DND-41 (cell line): Measurements from ENCODE around the gene SNX14.
A peak's percentile ranks its signal among the peaks of the same experiment; 100 is the strongest.

ENCODE experiments used
- ATAC-seq: fragments of 200-7000 bp; cut with Tn5 transposase; 3 replicates; pipeline ENCODE4 v1.9.1; 2021; ENCODE audit warnings: low read depth; ENCODE audit not compliant: insufficient read depth
- DNase-seq: peaks from one replicate; pipeline ENCODE4 v3.0.0-alpha.2; 2020
- H2AFZ ChIP-seq: 2 replicates; pipeline ENCODE4 v1.6.0; 2012; ENCODE audit warnings: low read depth, low read length
- H3K27ac ChIP-seq: 2 replicates; pipeline ENCODE4 v1.5.1; 2012; ENCODE audit warnings: low read length, inconsistent platforms
- H3K27me3 ChIP-seq: fragments of 200-600 bp; sonication (generic); 2 replicates; pipeline ENCODE4 v1.6.0; 2012; ENCODE audit warnings: low read length, mild to moderate bottlenecking, inconsistent platforms; ENCODE audit not compliant: insufficient read depth, poor library complexity
- H3K36me3 ChIP-seq: 2 replicates; pipeline ENCODE4 v1.5.1; 2012; ENCODE audit warnings: low read length, inconsistent platforms; ENCODE audit not compliant: insufficient read depth
- H3K4me1 ChIP-seq: 2 replicates; pipeline ENCODE4 v1.5.1; 2012; ENCODE audit warnings: mild to moderate bottlenecking, low read length; ENCODE audit not compliant: insufficient read depth
- H3K4me2 ChIP-seq: 2 replicates; pipeline ENCODE4 v1.6.0; 2012; ENCODE audit warnings: mild to moderate bottlenecking, moderate library complexity, low read length, inconsistent platforms; ENCODE audit not compliant: insufficient read depth
- H3K4me3 ChIP-seq, 2 experiments: fragments of 200-600 bp in 1 of 2; shearing (Covaris generic) in 1 of 2; 2 replicates each; pipeline ENCODE4 v1.5.1; 2012 to 2016; ENCODE audit warnings: inconsistent platforms in 2 of 2, low read length in 2 of 2, mild to moderate bottlenecking in 2 of 2, low read depth in 1 of 2, moderate library complexity in 1 of 2
- H3K79me2 ChIP-seq: 2 replicates; pipeline ENCODE4 v1.6.0; 2012; ENCODE audit warnings: low read length, inconsistent platforms; ENCODE audit not compliant: insufficient read depth
- H3K9ac ChIP-seq: 2 replicates; pipeline ENCODE4 v1.6.0; 2012; ENCODE audit warnings: low read depth, mild to moderate bottlenecking, inconsistent platforms, low read length, moderate library complexity
- H3K9me3 ChIP-seq: 2 replicates; pipeline ENCODE4 v1.5.1; 2012; ENCODE audit warnings: low read length, moderate library complexity, mild to moderate bottlenecking, inconsistent platforms; ENCODE audit not compliant: insufficient read depth, severe bottlenecking
- H4K20me1 ChIP-seq: 2 replicates; pipeline ENCODE4 v1.6.0; 2012; ENCODE audit warnings: low read length; ENCODE audit not compliant: insufficient read depth
- EZH2 ChIP-seq: IDR thresholded peaks from 3 replicates; pipeline ENCODE4 v1.6.1; 2012; ENCODE audit warnings: borderline replicate concordance, low read depth, mild to moderate bottlenecking, moderate library complexity, low read length, inconsistent platforms; ENCODE audit not compliant: severe bottlenecking
- TF ChIP-seq, protein P1 (sequence below): IDR thresholded peaks from 2 replicates; pipeline ENCODE4 v1.5.1; 2012; ENCODE audit warnings: borderline replicate concordance, low read length, moderate library complexity, mild to moderate bottlenecking; ENCODE audit not compliant: poor library complexity, severe bottlenecking; ENCODE audit errors: extremely low read depth

Gene SNX14

DNA sequence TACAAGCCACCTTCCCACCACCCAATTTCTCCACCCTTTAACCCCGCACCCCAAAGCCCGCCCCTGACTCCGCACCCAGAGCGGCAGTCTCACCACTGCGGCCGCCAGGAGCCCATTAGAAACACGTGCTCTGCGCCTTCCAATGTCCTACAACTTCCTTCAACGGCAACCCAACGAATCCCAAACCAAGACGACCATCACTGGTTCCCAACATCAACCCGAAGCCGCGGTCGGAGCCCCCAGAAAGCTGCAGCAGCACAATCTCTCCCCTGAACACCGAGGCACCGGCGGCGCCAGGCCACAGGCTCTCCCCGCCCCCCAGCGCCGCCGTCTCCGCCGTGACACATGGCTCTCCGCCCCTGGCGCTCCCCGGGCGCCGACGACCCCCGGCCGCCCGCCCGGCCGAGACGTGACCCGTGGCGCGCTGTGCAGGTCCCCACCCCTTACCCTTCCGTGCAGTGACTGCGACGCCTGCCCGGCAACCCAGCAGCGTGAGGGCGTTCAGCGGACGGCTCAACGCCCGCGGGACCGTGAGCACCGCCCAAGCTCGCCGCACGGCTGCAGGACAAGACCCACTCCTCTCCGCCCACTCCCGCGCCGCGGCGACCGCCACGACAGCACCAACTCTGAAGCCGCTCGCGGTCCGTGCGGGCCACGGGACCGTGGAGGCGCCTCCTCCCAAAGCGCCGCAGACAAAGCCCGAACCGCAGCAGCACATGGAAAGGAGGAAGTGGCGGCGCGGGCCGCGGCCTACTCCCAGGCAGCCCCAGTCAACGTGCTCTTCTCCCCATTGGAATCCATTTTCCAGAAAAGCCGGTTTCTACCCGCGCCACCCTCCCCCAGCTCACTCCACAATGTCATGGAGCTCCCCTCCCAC is 48.5 kb upstream of the SNX14 start:
- Histone ChIP-seq H3K36me3 (peaks cover 53% of the 10 kb centered on the region), H3K27ac (peak overlapping the region; percentile 98), H2AFZ (peak overlapping the region; percentile 79), H4K20me1 (peaks cover 48% of the 10 kb centered on the region), H3K4me1 (peaks cover 50% of the 10 kb centered on the region), H3K79me2 (peaks cover 66% of the 10 kb centered on the region), H3K9ac (peak overlapping the region; percentile 97), H3K9me3 (no peaks in the 10 kb centered on the region), H3K27me3 (no peaks in the 10 kb centered on the region), H3K4me3 (peak overlapping the region; percentile 67 to 73), H3K4me2 (peak overlapping the region; percentile 78)
- ATAC-seq, result peak; percentile 9; the same call in 2 of the 3 replicates
- no peak for TF ChIP-seq EZH2
- TF ChIP-seq, protein P1, sequence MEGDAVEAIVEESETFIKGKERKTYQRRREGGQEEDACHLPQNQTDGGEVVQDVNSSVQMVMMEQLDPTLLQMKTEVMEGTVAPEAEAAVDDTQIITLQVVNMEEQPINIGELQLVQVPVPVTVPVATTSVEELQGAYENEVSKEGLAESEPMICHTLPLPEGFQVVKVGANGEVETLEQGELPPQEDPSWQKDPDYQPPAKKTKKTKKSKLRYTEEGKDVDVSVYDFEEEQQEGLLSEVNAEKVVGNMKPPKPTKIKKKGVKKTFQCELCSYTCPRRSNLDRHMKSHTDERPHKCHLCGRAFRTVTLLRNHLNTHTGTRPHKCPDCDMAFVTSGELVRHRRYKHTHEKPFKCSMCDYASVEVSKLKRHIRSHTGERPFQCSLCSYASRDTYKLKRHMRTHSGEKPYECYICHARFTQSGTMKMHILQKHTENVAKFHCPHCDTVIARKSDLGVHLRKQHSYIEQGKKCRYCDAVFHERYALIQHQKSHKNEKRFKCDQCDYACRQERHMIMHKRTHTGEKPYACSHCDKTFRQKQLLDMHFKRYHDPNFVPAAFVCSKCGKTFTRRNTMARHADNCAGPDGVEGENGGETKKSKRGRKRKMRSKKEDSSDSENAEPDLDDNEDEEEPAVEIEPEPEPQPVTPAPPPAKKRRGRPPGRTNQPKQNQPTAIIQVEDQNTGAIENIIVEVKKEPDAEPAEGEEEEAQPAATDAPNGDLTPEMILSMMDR, result peak; percentile 2
- DNase-seq, result peak; percentile 71

DNA sequence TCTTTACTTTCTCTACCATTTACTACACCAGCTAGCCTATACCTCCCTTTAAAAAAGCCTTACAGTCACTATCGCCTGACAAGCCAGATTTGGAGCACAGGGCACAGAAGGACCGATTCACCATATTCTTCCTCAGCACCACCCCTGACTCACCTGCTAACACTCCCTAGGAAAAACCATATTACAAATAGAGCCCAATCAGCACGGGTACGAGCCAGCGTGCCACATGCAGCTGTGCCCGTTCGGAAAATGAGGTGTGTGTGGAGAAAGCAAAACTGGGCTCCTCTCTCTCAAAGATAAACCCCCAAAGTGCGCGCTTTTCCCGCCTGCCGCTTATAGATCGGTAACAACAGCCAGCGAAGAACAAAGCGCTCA is 47.9 kb upstream of the SNX14 start:
- Histone ChIP-seq H3K27me3 (no peaks in the 10 kb centered on the region), H3K36me3 (peaks cover 59% of the 10 kb centered on the region), H3K4me2 (peak overlapping the region; percentile 78), H3K4me3 (peak overlapping the region; percentile 67 to 73; a peak in 3 of 4 replicates), H3K4me1 (peaks cover 54% of the 10 kb centered on the region), H3K9me3 (no peaks in the 10 kb centered on the region), H4K20me1 (peaks cover 54% of the 10 kb centered on the region), H3K27ac (peak overlapping the region; percentile 98), H2AFZ (no peak overlapping the region), H3K9ac (peak overlapping the region; percentile 97), H3K79me2 (peaks cover 72% of the 10 kb centered on the region)
- no peak for ATAC-seq
- no peak for TF ChIP-seq EZH2
- TF ChIP-seq, protein P1, result no peak
- DNase-seq, result no peak

DNA sequence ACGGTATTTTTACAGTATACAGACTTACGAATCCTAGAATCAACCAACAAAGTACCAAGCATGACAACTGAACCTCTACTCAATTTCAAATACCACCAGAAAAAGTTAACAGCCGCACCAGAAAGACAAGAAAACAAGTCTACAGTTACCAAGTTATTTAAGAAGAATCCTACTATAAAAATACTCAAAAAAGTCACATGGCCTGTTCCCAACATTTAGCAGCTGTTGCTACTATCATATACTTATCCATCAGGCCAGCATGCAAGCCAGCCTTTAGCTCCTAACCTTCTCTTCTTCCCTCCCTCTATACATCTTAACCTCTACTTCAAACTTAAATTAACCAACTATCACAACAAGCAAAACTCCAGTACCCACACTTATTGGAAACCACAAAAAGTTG is 47.2 kb upstream of the SNX14 start:
- H3K4me2 ChIP-seq, result peak overlapping the region; percentile 78
- no peak overlapping the region for H2AFZ ChIP-seq
- no peaks in the 10 kb centered on the region for H3K9me3 ChIP-seq
- H3K4me1 ChIP-seq, result peaks cover 58% of the 10 kb centered on the region
- peak overlapping the region; percentile 97 for H3K9ac ChIP-seq
- peaks cover 79% of the 10 kb centered on the region for H3K79me2 ChIP-seq
- H3K27me3 ChIP-seq, result no peaks in the 10 kb centered on the region
- DNase-seq, result no peak
- peaks cover 66% of the 10 kb centered on the region for H3K36me3 ChIP-seq
- no peak for ATAC-seq
- TF ChIP-seq, protein P1, result no peak
- no peak for TF ChIP-seq EZH2
- H4K20me1 ChIP-seq, result peaks cover 57% of the 10 kb centered on the region
- peak overlapping the region; percentile 67 to 73 for H3K4me3 ChIP-seq
- H3K27ac ChIP-seq, result peak overlapping the region; percentile 98; the same call in 1 of the 2 replicates
